MM.1S (cell line): ENCODE results near the gene CXCR2.

Experiments
- EZH2 ChIP-seq: fragments of 300-600 bp; sonication (generic); optimal IDR thresholded peaks from 2 replicates; pipeline ENCODE3; 2017; ENCODE audit warnings: low read depth, mild to moderate bottlenecking, antibody characterized with exemption, low read length, mixed read lengths
- EZH2phosphoT487 ChIP-seq: fragments of 300-600 bp; sonication (generic); IDR thresholded peaks from 2 replicates; pipeline ENCODE4 v1.6.1; 2018; ENCODE audit warnings: antibody characterized with exemption, low read length
- TF ChIP-seq, protein P1 (sequence below): fragments of 300-600 bp; sonication (generic); IDR thresholded peaks from 2 replicates; pipeline ENCODE4 v1.5.1; 2016; ENCODE audit warnings: antibody characterized with exemption, low read length, mixed read lengths

- TF ChIP-seq, protein P1, sequence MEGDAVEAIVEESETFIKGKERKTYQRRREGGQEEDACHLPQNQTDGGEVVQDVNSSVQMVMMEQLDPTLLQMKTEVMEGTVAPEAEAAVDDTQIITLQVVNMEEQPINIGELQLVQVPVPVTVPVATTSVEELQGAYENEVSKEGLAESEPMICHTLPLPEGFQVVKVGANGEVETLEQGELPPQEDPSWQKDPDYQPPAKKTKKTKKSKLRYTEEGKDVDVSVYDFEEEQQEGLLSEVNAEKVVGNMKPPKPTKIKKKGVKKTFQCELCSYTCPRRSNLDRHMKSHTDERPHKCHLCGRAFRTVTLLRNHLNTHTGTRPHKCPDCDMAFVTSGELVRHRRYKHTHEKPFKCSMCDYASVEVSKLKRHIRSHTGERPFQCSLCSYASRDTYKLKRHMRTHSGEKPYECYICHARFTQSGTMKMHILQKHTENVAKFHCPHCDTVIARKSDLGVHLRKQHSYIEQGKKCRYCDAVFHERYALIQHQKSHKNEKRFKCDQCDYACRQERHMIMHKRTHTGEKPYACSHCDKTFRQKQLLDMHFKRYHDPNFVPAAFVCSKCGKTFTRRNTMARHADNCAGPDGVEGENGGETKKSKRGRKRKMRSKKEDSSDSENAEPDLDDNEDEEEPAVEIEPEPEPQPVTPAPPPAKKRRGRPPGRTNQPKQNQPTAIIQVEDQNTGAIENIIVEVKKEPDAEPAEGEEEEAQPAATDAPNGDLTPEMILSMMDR, result no peak
- no peak for TF ChIP-seq EZH2
- no peak for TF ChIP-seq EZH2phosphoT487
These were observed 34.1 kb upstream of the CXCR2 start for GRCh38 chr2:218091746-218092145.
